Heart left ventricle (tissue), 16 donors: Measurements from ENCODE around the gene DAPK2. TPM values are rescaled to one million over a fixed set of nuclear protein-coding genes. Genes with fewer than 3 reads are reported as not detected.

ENCODE experiments used
- ATAC-seq, 4 donors: fragments of 200-7000 bp; cut with Tn5 transposase; one replicate each; pipeline ENCODE4 v1.9.1; 2020 to 2022; ENCODE audit warnings: moderate library complexity in 4 of 4, mild to moderate bottlenecking in 3 of 4, moderate number of reproducible peaks in 1 of 4
- DNase-seq, 5 donors: peaks; one replicate each; pipeline ENCODE4 v3.0.0-alpha.2; 2020
- H3K27ac ChIP-seq, 12 donors: fragments of 200-600 bp; sonication (generic) in 4 of 12; one replicate each; pipeline versions ENCODE4 v1.5.0 to v1.8.0; 2016 to 2022; ENCODE audit warnings: mild to moderate bottlenecking in 2 of 12
- H3K27me3 ChIP-seq, 9 donors: fragments of 200-600 bp; sonication (generic) in 2 of 9; one replicate each; pipeline versions ENCODE4 v1.5.1 to v1.8.0; 2016 to 2022; ENCODE audit warnings: mild to moderate bottlenecking in 3 of 9
- H3K36me3 ChIP-seq, 9 donors: fragments of 200-600 bp; sonication (generic) in 2 of 9; one replicate each; pipeline versions ENCODE4 v1.5.0 to v1.8.0; 2018 to 2022; ENCODE audit warnings: mild to moderate bottlenecking in 2 of 9
- H3K4me1 ChIP-seq, 12 donors: fragments of 200-600 bp; sonication (generic) in 4 of 12; one replicate each; pipeline versions ENCODE4 v1.5.0 to v1.8.0; 2016 to 2022; ENCODE audit warnings: mild to moderate bottlenecking in 3 of 12
- H3K4me3 ChIP-seq, 12 donors: fragments of 200-600 bp; sonication (generic) in 4 of 12; one replicate each; pipeline versions ENCODE4 v1.5.0 to v1.8.0; 2017 to 2022; ENCODE audit warnings: mild to moderate bottlenecking in 9 of 12, moderate library complexity in 4 of 12
- H3K9me3 ChIP-seq, 12 donors: fragments of 200-600 bp; sonication (generic) in 4 of 12; one replicate each; pipeline versions ENCODE4 v1.5.0 to v1.8.0; 2016 to 2022; ENCODE audit warnings: mild to moderate bottlenecking in 1 of 12
- CTCF ChIP-seq, 12 donors: fragments of 200-600 bp; sonication (generic) in 4 of 12; IDR thresholded peaks; one replicate each; pipeline versions ENCODE4 v1.5.0 to v1.8.0; 2018 to 2022; ENCODE audit warnings: antibody characterized with exemption in 12 of 12, mild to moderate bottlenecking in 5 of 12
- POLR2A ChIP-seq, 2 donors: fragments of 450-650 bp; IDR thresholded peaks; one replicate each; pipeline ENCODE4 v1.6.1; 2017; ENCODE audit warnings: antibody characterized with exemption in 2 of 2, mild to moderate bottlenecking in 2 of 2, moderate library complexity in 2 of 2
- WGBS, 4 donors: extraction: QIAGEN DNeasy Blood & Tissue Kit in 2 of 4; methylation state at CpG; one replicate each; pipeline versions ENCODE4 v1.1.5 to v1.1.7; 2013 to 2018; 5-methylcytosine and 5-hydroxymethylcytosine counted together
- intact Hi-C, 10 donors: fragments of 100-400 bp; cut with DNase I; formaldehyde crosslinking; loops; one replicate each; pipeline versions ENCODE4 v1.11.1 to v1.14.2; 2022
- polyA plus RNA-seq, 2 donors: library from polyadenylated mRNA; stranded (reverse); fragments of 200-250 nt; gene quantifications; one replicate each; pipeline ENCODE4 v1.2.3, GENCODE V29; 2013
- total RNA-seq, 9 donors: library from RNA; depleted of rRNA in 2 of 9; stranded (reverse); fragments of >200 nt in 2 of 9; fragmentation: NEBNext Ultra II Directional in 3 of 9; extraction: Animal tissue kit (Norgen Biotek cat#: 25700) in 3 of 9; gene quantifications; one replicate each; pipeline versions ENCODE4 v1.1.0 to v1.2.4, GENCODE V29; 2016 to 2023
- donor health status: ischemic (EF 13 %, LVEDD 7.1; RV severe dilation, severe dysfunction).
- donor health status: healthy with polysubstance abuse.
- donor health status: DM: no; HTN: yes; CAD: no.
- donor health status: DM: no; HTN: no; CAD: no.
- donor health status: ischemic (EF 25% LVEDD 6.9; RV normal size, moderate dysfunction).
- donor health status: ischemic (EF 25% LVEDD 5.7; RV mildly dilated, moderate dysfunction).
- donor health status: healthy.
- donor health status: DM: yes; HTN: yes; CAD: no.
- donor health status: ischemic (EF 35%, LVEDD 5.7; RV mildly dilated, moderate dysfunction).
- donor health status: nonischemic (EF 11% LVEDD 7.7; RV severe dilation, severe dysfunction).
- donor health status: DM: yes; HTN: yes; CAD: no.
- donor health status: PGD.
- donor health status: ischemic (EF 29% LVEDD 5.4; RV normal size, mild dysfunction).
- donor health status: nonischemic (EF 23%, LVEDD 6.1; RV moderate dilation, normal function).

Gene DAPK2
- total and polyA plus RNA-seq, 11 donors = 20.4 to 56.2 (median 26.4) TPM

- Histone ChIP-seq H3K27ac (peak overlapping the region in 10 of 12 donors; percentile 32 to 73 (median 61)), H3K9me3 (no peaks in the 10 kb centered on the region), H3K36me3 (no peaks in the 10 kb centered on the region), H3K27me3 (no peaks in the 10 kb centered on the region), H3K4me3 (no peak overlapping the region), H3K4me1 (peaks cover 12 to 60% (median 40%) of the 10 kb centered on the region in 12 donors)
- ATAC-seq (no peak), DNase-seq (no peak)
- 14 to 44% (median 37%) methylated on average over 1 of the region's 1 CpG for WGBS, 4 donors
- intact Hi-C loops = loop anchor here in 1 of 10 donors (10.0 kb wide), 1 partner anchor 53 kb away; the partner anchor contains the start of gene DAPK2
- TF ChIP-seq POLR2A (IDR thresholded peaks at IDR 0.05) (no peak), CTCF (IDR thresholded peaks at IDR 0.05) (no peak)
These were observed 54.0 kb downstream of the DAPK2 start for GRCh38 chr15:63992300-63992699.

DNA sequence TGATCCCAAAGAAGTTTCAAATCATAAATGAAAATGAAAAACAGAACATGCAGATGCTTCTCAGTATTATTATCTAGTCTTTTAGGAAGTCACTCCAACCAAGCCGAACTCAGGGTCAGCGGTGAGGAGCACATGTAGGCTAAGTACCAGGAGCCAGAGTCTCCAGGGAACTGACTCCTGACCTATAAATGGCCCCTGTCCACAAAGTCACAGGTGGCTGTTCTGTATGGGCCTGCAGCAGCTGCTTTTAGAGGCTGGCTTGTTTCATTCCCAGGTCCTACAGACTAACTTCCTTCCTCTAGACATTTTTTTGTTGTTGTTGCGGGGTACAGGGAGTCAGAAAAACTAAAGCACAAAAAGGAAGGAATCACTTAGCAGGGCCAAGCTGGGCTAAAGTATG, 54.6 kb downstream of the DAPK2 start:
- ATAC-seq (peak in 1 of 4 donors; percentile 48), DNase-seq (peak in 1 of 5 donors; percentile 50)
- Histone ChIP-seq H3K4me3 (no peak overlapping the region), H3K9me3 (no peaks in the 10 kb centered on the region), H3K27me3 (no peaks in the 10 kb centered on the region), H3K4me1 (peaks cover 12 to 62% (median 41%) of the 10 kb centered on the region in 12 donors), H3K36me3 (no peaks in the 10 kb centered on the region), H3K27ac (peak overlapping the region in 11 of 12 donors; percentile 46 to 73 (median 60))
- WGBS, 4 donors = 27 to 42% (median 34%) methylated on average over 3 of the region's 3 CpGs
- intact Hi-C loops = loop anchor here in 1 of 10 donors (10.0 kb wide), 1 partner anchor 53 kb away; the partner anchor contains the start of gene DAPK2
- TF ChIP-seq POLR2A (IDR thresholded peaks at IDR 0.05) (no peak), CTCF (IDR thresholded peaks at IDR 0.05) (no peak)

DNA sequence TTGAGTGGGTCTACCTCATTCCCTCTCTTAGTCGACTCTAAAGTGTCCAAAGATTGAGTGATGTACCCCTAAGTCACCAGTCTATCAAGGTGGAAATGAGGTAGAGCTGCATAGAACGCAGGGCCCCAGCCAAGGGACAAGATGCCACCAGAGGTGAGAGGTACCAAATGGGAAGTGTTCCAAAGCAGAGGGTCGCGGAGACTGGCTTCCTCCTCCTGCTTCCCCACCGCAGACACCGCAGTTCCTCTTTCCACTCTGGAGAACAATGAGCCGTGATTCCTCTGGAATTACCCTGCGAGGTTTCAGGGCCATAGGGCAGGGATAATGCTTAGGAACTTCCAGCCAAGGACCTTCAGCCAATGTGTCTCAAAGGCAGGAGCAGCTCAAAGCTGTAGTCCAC, 55.8 kb downstream of the DAPK2 start:
- Histone ChIP-seq H3K9me3 (no peaks in the 10 kb centered on the region), H3K27me3 (no peaks in the 10 kb centered on the region), H3K4me3 (no peak overlapping the region), H3K27ac (peak overlapping the region in 11 of 12 donors; percentile 46 to 73 (median 60)), H3K36me3 (no peaks in the 10 kb centered on the region), H3K4me1 (peaks cover 12 to 69% (median 53%) of the 10 kb centered on the region in 12 donors)
- DNase-seq (peak in 1 of 5 donors; percentile 36), ATAC-seq (no peak)
- WGBS, 4 donors = 54 to 66% (median 61%) methylated on average over 8 of the region's 8 CpGs
- intact Hi-C loops = loop anchor here in 1 of 10 donors (10.0 kb wide), 1 partner anchor 54 kb away; the partner anchor contains the start of gene DAPK2
- TF ChIP-seq POLR2A (IDR thresholded peaks at IDR 0.05) = no peak

- H3K4me3 ChIP-seq = no peak overlapping the region
- no peak for TF ChIP-seq CTCF (IDR thresholded peaks at IDR 0.05)
- TF ChIP-seq POLR2A (IDR thresholded peaks at IDR 0.05) = no peak
- H3K4me1 ChIP-seq = peaks cover 12 to 81% (median 65%) of the 10 kb centered on the region in 12 donors
- H3K27me3 ChIP-seq = no peaks in the 10 kb centered on the region
- 65 to 70% (median 68%) methylated on average over 4 of the region's 4 CpGs for WGBS, 4 donors
- H3K36me3 ChIP-seq = no peaks in the 10 kb centered on the region
- ATAC-seq = no peak
- intact Hi-C loops = loop anchor here in 2 of 10 donors (5.0 to 10.0 kb wide), 2 partner anchors 34 to 57 kb away; partner anchors contain the start of gene DAPK2 (in 1 of the 2)
- H3K27ac ChIP-seq = peak overlapping the region in 9 of 12 donors; percentile 18 to 91 (median 86)
- no peaks in the 10 kb centered on the region for H3K9me3 ChIP-seq
- peak in 1 of 5 donors; percentile 22 for DNase-seq
These were observed 58.4 kb downstream of the DAPK2 start for GRCh38 chr15:63987796-63988378.
